Amygdala (tissue), 56 donors: ENCODE measurements around the gene CCR3.

Experiments
- DNase-seq, 56 donors: peaks; one replicate each; lab custom pipeline; 2025; lab: John Stamatoyannopoulos, UW

Gene CCR3

GRCh38 chr3:46218196-46218709 lies 24.0 kb upstream of the CCR3 start:
- DNase-seq, result no peak

- no peak for DNase-seq
Measured at GRCh38 chr3:46221391-46221790, 20.9 kb upstream of the CCR3 start.

GRCh38 chr3:46221938-46222337 lies 20.3 kb upstream of the CCR3 start:
- no peak for DNase-seq

- DNase-seq, result no peak
Measured at GRCh38 chr3:46222435-46223161, 19.7 kb upstream of the CCR3 start.

GRCh38 chr3:46228260-46229242 lies 13.7 kb upstream of the CCR3 start:
- no peak for DNase-seq

GRCh38 chr3:46231323-46231722 lies 10.9 kb upstream of the CCR3 start:
- no peak for DNase-seq

GRCh38 chr3:46233194-46233593 lies 9.1 kb upstream of the CCR3 start:
- DNase-seq, result no peak

- DNase-seq, result no peak
Measured at GRCh38 chr3:46235425-46235824, 6.8 kb upstream of the CCR3 start.

GRCh38 chr3:46236294-46237054 lies 5.8 kb upstream of the CCR3 start:
- no peak for DNase-seq

GRCh38 chr3:46238386-46238785 lies 3.9 kb upstream of the CCR3 start:
- no peak for DNase-seq

GRCh38 chr3:46239301-46239938 lies 2.8 kb upstream of the CCR3 start:
- DNase-seq, result no peak

- no peak for DNase-seq
Measured at GRCh38 chr3:46239952-46240351, 2.3 kb upstream of the CCR3 start.

GRCh38 chr3:46243560-46243959 lies 1.3 kb downstream of the CCR3 start:
- no peak for DNase-seq

GRCh38 chr3:46245146-46245545 lies 2.9 kb downstream of the CCR3 start:
- DNase-seq, result no peak

GRCh38 chr3:46252980-46253379 lies 10.7 kb downstream of the CCR3 start:
- DNase-seq, result no peak

- DNase-seq, result no peak
Measured at GRCh38 chr3:46258525-46258924, 16.3 kb downstream of the CCR3 start.

- DNase-seq, result no peak
Measured at GRCh38 chr3:46261926-46262594, 19.8 kb downstream of the CCR3 start.

GRCh38 chr3:46264002-46264401 lies 21.7 kb downstream of the CCR3 start:
- no peak for DNase-seq

GRCh38 chr3:46266598-46266997 lies 24.3 kb downstream of the CCR3 start:
- no peak for DNase-seq

- DNase-seq, result no peak
Measured at GRCh38 chr3:46269556-46269955, 27.3 kb downstream of the CCR3 start.
